ENCODE measurements around the gene MACF1.
A peak's percentile ranks its signal among the peaks of the same experiment; 100 is the strongest.
"Not testable (repeated sequence)": the region's sequence is repeated elsewhere in the genome, so short reads cannot be mapped to it uniquely, and the experiment has no call there.

The MACF1 gene

GRCh38 chr1:39204441-39205081, at the start of gene MACF1:
Gene MACF1, plus strand, starts transcription at chr1:39204695. Its CDS starts 328 bp downstream, at chr1:39205023.
- DNase-seq (ENCODE audit: low spot score) = peak; percentile 79

DNA sequence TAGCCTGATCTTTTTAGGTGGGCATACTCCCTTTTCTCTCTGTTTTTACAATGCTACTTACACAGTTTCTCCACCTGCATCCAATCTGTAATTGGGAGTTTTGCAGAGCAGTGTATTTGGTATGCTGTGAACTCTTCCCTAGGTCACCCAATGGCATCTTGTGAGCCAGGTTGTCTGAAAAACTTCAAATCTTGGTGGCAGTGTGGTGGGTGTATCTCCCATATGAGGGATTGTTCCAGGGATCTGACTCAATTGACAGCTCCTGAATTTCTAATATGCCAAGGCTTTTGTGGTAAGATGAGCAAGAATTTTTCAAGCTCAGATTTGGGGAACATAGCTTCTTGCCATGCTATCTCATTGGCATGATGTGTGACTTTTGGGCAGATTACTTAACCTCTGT, 47.2 kb upstream of the MACF1 start:
- no peak for DNase-seq (ENCODE audit: low spot score)

DNA sequence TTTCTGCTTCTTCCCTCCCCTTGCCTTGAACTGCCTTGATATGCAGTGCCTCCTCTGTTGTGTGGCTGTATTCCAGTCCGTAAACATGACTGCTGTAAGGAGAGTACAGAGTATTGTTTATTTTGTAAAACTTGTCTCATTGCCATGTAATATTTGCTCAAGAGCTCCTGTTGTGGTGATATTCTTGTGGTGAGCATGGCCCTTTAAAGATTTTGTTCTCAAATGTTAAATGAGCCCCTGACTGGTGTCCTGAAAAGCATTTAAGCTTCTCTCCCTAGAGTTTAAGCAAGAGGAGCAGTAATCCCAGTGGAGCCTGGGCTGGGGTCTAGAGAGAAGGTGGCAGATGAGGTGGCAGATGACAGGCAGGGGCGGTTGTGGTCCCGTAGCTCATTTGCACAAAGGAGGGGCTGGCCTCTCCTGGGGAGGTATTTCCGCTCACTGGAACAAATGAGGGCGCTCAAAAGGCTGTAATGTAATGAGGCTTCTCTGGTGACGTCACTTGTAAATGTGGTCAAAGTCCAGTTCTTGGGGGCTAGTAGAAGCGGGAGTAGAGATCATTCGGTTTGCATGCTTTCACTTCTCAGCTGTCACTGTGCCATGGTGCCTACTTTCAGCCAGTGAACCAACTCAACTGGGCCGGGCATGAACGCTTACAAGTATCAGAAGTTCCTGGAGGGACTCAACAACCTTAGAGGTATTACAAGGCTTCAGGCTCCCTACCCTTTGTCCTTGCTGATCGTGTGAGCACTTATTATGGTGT, 46.0 kb upstream of the MACF1 start:
- no peak for DNase-seq (ENCODE audit: low spot score)

DNA sequence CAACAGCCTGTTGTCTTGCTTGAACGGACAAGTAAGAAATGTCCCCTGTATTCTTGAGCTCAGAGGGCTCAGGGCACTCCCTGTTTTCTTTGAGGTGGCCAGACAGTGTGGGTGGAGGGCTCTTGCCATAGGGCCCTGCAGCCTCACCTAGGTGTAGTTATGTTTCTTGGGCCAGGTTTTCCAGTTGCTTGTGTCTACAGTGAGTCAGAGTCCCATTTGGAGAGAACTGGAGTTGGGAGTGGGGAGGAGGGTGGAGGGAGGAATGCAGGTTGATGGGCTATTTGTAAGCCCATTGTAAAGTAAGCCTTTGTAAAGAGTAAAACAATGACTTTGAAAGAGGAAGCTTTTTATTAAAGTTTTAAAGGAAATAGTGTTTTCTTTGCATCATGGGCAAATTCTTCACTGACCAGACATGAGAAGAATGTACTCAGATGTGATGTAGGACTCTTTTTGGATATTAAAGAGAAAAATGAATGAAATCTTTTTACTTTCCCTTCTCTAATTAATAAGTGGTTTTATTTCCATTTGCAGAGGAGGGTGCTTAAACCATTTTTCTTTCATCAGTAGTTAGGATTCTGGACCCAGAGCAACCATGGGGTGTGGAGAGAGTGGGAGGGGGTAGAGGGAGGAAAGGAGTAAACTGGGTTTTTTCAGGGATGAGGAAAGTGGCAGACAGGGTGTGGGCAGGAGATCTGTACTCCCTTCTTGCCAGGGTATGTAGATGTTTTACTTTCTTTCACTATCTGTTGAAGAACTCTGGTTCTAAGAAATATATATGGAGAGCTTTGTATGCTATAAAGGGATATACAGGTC, 45.1 kb upstream of the MACF1 start:
- no peak for DNase-seq (ENCODE audit: low spot score)

DNA sequence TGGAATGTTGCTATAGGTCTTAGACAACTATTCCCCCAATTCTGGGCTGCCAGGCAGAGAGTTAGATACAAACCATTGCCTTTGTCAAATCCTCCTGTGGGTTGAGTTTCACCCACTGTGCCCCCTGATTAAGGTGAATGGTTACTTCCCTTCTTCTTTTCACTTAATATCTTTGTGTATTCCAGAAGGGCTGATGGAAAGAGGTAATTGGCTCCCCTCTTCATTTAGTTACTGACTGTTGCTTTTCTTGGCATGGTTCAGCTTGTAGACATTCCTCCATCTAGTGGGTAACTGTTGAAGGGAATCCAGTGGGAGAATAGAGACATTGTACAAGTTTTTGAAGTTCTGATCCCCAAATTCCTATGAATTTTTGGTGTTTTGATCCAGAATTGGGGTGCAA, 43.8 kb upstream of the MACF1 start:
- DNase-seq (ENCODE audit: low spot score) = no peak

DNA sequence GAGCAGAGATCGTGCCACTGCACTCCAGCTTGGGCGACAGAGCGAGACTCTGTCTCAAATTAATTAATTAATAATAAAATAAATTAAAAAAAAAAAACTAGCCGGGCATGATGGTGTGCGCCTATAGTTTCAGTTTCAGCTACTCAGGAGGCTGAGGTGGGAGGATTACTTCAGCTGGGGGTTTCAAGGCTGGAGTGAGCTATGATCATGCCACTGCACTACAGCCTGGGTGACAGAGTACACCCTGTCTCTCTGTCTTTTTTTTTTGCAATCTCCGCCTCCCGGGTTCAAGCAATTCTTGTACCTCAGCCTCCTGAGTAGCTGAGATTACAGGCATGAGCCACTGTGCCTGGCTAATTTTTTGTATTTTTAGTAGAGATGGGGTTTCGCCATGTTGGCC, 42.7 kb upstream of the MACF1 start:
- DNase-seq (ENCODE audit: low spot score) = not testable (repeated sequence)

GRCh38 chr1:39163469-39163868, 41.0 kb upstream of the MACF1 start:
- DNase-seq (ENCODE audit: low spot score) = no peak

GRCh38 chr1:39164256-39164655, 40.2 kb upstream of the MACF1 start:
- no peak for DNase-seq (ENCODE audit: low spot score)

DNA sequence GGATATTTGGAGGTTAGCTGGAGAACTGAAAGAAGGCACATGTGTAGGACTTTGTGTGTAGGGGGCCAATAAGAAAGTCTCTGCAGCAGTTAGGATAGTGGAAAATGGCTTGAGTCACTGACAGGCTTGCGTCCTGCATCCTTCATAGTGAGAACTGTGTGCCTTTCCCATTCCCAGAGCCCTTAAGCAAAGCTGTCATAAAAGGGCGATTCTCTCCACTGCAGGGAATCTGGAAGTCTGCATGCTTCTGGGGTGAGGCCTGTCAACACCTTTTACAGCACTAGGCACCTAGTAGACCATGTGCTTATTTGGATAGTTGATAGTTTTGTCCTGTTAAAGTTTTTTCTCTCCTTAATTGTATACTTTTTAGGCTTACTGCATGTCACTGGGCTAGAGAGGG, 39.4 kb upstream of the MACF1 start:
- DNase-seq (ENCODE audit: low spot score) = no peak

GRCh38 chr1:39165488-39165887, 39.0 kb upstream of the MACF1 start:
- no peak for DNase-seq (ENCODE audit: low spot score)

- DNase-seq (ENCODE audit: low spot score) = no peak
Measured at GRCh38 chr1:39167632-39168209, 36.8 kb upstream of the MACF1 start.

GRCh38 chr1:39168301-39169080, 36.0 kb upstream of the MACF1 start:
- no peak for DNase-seq (ENCODE audit: low spot score)

GRCh38 chr1:39170731-39171667, 33.5 kb upstream of the MACF1 start:
- DNase-seq (ENCODE audit: low spot score) = no peak

- no peak for DNase-seq (ENCODE audit: low spot score)
Measured at GRCh38 chr1:39173119-39173994, 31.1 kb upstream of the MACF1 start.

DNA sequence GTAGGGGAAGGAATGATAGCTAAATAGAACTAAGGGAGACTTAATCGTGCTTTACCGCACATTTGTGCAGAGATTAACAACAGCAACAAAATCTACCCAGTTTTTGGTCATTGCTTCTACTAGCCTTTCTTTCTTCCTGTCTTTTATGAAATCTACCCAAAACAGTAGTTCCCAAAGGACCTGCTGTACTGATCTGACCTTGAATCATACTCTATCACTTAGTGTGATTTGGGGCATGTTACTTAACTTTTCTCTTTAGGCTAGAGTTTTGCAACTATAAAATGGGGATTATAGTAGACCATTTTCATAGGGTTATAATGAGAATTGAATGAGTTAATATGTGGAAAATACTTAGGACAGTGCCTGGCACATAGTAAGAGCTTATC, 30.5 kb upstream of the MACF1 start:
- no peak for DNase-seq (ENCODE audit: low spot score)

- no peak for DNase-seq (ENCODE audit: low spot score)
Measured at GRCh38 chr1:39174390-39175081, 30.0 kb upstream of the MACF1 start.

- DNase-seq (ENCODE audit: low spot score) = no peak
Measured at GRCh38 chr1:39177706-39178105, 26.8 kb upstream of the MACF1 start.

- no peak for DNase-seq (ENCODE audit: low spot score)
Measured at GRCh38 chr1:39178541-39179431, 25.7 kb upstream of the MACF1 start.

Data from left forelimb (tissue), 1 donor.